ENCODE measurements around the gene GMCL1. TPM values are rescaled to one million over a fixed set of nuclear protein-coding genes. Genes with fewer than 3 reads are reported as not detected.

Gene GMCL1
- total and polyA plus RNA-seq, 9 of the 15 experiments (the other 6 are each of a cell fraction or from before 2014, with no cell fraction given): 7.0 to 27.3 (median 15.4) TPM

- TF ChIP-seq, protein P1, sequence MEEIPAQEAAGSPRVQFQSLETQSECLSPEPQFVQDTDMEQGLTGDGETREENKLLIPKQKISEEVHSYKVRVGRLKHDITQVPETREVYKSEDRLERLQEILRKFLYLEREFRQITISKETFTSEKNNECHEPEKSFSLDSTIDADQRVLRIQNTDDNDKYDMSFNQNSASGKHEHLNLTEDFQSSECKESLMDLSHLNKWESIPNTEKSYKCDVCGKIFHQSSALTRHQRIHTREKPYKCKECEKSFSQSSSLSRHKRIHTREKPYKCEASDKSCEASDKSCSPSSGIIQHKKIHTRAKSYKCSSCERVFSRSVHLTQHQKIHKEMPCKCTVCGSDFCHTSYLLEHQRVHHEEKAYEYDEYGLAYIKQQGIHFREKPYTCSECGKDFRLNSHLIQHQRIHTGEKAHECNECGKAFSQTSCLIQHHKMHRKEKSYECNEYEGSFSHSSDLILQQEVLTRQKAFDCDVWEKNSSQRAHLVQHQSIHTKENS (CRISPR knock-in tag; IDR thresholded peaks at IDR 0.05): no peak
- TF ChIP-seq ATF2 (CRISPR knock-in tag; IDR thresholded peaks at IDR 0.05) (no peak), SUPT5H (IDR thresholded peaks at IDR 0.05) (no peak), PTRF (tag; IDR thresholded peaks at IDR 0.05) (no peak), FOXJ2 (tag; IDR thresholded peaks at IDR 0.05) (no peak)
Observed at GRCh38 chr2:69923116-69923515, 93.7 kb downstream of the GMCL1 start (continued).

DNA sequence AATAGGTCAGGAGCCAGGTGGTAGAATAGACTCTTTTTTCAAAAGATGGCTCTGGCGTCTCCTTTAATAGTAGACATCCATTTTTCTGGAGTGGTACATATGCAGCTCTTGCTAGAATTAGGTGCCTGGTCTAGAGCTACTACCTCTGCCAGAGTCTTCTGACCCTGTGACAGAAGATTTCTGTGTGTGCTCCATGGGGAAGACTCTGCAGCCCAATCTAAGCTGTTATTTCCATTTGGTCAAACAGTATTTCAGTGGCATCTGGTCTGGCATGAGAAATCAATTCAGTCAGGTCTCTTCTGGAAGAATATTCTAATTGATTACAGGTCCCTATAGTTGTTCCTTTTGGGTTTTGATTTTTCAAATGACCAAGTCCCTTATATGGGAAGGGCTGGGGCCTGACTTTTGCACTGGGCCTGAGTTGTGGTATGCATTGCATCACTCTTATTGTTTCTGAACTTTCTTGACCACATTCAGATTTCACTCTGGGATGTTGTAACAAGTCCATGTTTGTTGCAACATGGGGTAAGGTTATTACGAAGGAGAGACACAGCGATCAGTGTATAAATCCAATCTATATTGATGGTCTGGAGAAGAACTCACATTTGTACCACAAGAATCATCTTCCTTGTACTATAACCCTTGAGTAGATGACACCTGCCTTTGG lies 97.5 kb downstream of the GMCL1 start:
- 0 out of 3 replicates have a peak, but pooled peaks have one; percentile 14 for ATAC-seq
- no TSS peak for BruUV-seq (replicated peaks)
- H3K36me3 ChIP-seq (ENCODE audit: control insufficient read depth, insufficient read depth, low read length): peaks cover 73% of the 10 kb centered on the region
- in situ Hi-C loops (cut with MboI) (loop anchor here (5.0 kb wide), 1 partner anchor 215 kb away; no protein-coding TSS in a partner anchor), intact Hi-C loops (cut with micrococcal nuclease) (no loop called here)
- peaks cover 18% of the 10 kb centered on the region; the same call in 2 of the 3 replicates for H3K79me2 ChIP-seq (ENCODE audit: control insufficient read depth, insufficient read depth, low read length)
- WGBS (ENCODE audit: insufficient coverage, low coverage, missing lambda C conversion rate): 60% methylated on average over 3 of the region's 3 CpGs
- H3K4me2 ChIP-seq (ENCODE audit: insufficient read depth, low read length): no peak overlapping the region
- POLR2A ChIA-PET: interaction anchor here (0.6 kb wide), 1 partner anchor 9 kb away, joined by 4 read pairs; no protein-coding TSS in a partner anchor
- H3K9ac ChIP-seq (ENCODE audit: insufficient read depth in 1 of 2, low read depth in 2 of 2, low read length in 2 of 2): no peak overlapping the region
- H3K27ac ChIP-seq (ENCODE audit: extremely low read depth, low read depth, low read length): no peak overlapping the region
- H3K9me3 ChIP-seq (replicated peaks; ENCODE audit: control insufficient read depth, insufficient read depth, low read depth, low read length): no peaks in the 10 kb centered on the region
- H3K9me1 ChIP-seq (ENCODE audit: control insufficient read depth, insufficient read depth, low read length): no peaks in the 10 kb centered on the region
- H3K4me1 ChIP-seq (replicated peaks in 1 of 2; ENCODE audit: control insufficient read depth in 2 of 2, insufficient read depth in 2 of 2, low read length in 2 of 2): peaks cover under 1 to 4% of the 10 kb centered on the region in 2 experiments; a peak in 1 of 5 replicates
- H3K27me3 ChIP-seq (ENCODE audit: control insufficient read depth in 2 of 2, insufficient read depth in 2 of 2, low read length in 2 of 2): no peaks in the 10 kb centered on the region
- H3K4me3 ChIP-seq: no peak overlapping the region
- no peaks in the 10 kb centered on the region for H4K20me1 ChIP-seq (replicated peaks; ENCODE audit: control insufficient read depth, insufficient read depth, low read length)
- no peak for FAIRE-seq
- DNase-seq (ENCODE audit: extremely low read depth in 1 of 4, low spot score in 3 of 4): no peak
- H2AFZ ChIP-seq (ENCODE audit: low read depth, low read length): no peak overlapping the region
- CTCF ChIA-PET (ENCODE audit: low intra/inter-chr PET ratio): no interaction called here
- TF ChIP-seq CEBPG (CRISPR knock-in tag; IDR thresholded peaks at IDR 0.05) (peak; percentile 79), CEBPG (tag; conservative IDR thresholded peaks at IDR 0.05 in 1 of 2, IDR thresholded peaks at IDR 0.05 in 1 of 2) (peak; percentile 90 to 98), DACH1 (IDR thresholded peaks at IDR 0.05; ENCODE audit: partially characterized antibody) (no peak), SOX6 (IDR thresholded peaks at IDR 0.05) (peak; percentile 69), ZNF175 (CRISPR knock-in tag; IDR thresholded peaks at IDR 0.05; ENCODE audit: low read depth) (peak; percentile 28; the same call in 1 of the 2 replicates), NR2C2 (CRISPR knock-in tag; IDR thresholded peaks at IDR 0.05) (no peak), NR2C2 (tag; IDR thresholded peaks at IDR 0.05) (peak; percentile 34; the same call in 1 of the 2 replicates), COPS2 (conservative IDR thresholded peaks at IDR 0.05) (no peak), SRF (CRISPR knock-in tag; IDR thresholded peaks at IDR 0.05) (peak in 1 of 2 experiments; percentile 42; a peak in 1 of 4 replicates), E4F1 (CRISPR knock-in tag; IDR thresholded peaks at IDR 0.05; ENCODE audit: borderline replicate concordance) (no peak), NR2C1 (IDR thresholded peaks at IDR 0.05) (no peak), NR2C1 (tag; IDR thresholded peaks at IDR 0.05) (0 out of 2 replicates have a peak, but pooled peaks have one; percentile 14)
